DMS 273 (cell line): ENCODE data around the gene NAA35.
"Not testable (repeated sequence)": the region's sequence is repeated elsewhere in the genome, so short reads cannot be mapped to it uniquely, and the experiment has no call there.

ENCODE experiments used
- DNase-seq: peaks from one replicate; lab custom pipeline; 2025; ENCODE audit not compliant: unreplicated experiment; lab: John Stamatoyannopoulos, UW

The NAA35 gene

DNA sequence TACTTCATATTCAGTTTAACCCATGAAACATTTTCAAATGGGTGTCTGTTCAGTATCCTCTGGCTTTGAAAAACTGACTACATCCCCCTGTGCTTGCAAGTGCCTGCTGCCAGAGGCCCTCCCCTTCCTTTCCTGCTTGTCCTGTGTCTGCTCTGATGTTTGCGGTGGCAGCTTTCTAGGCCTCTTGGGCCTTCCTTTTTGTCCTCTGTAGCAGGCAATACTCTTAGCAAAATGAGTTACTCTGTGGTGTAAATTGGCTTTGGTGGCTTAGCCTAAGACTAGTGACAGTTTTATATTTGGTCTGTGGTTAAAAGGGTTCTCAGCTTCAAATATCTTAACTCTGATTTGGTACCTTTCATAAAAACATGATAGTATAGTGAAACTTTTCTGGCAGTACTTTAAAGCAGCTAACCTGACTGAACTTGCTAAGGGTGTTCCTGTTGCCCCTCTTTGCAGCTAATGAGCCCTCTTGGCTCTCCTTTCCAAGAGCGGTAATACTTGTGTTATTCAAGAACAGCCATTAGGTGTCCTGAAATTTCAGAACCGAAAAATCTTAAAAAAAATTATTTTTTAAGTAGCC lies 81.8 kb downstream of the NAA35 start:
- no peak for DNase-seq

DNA sequence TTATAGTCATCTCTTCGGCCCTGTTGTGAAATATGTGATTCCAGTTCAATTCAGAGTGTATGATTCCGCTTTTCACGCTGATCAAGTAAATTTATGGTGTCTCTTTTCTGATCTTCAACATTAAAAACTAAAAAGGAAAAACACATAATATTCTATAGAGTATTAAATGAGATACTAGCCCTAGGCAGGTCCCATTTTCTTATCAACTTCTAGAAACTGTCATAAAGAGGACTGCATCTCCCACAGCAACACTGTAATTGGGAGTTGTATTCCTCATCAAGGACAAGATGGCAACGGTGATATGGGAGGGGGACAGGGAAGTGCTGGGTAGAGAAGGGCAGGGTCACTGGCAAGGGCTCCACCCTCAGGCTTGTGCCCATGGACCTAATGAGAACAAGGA lies 86.8 kb downstream of the NAA35 start:
- DNase-seq, result no peak

DNA sequence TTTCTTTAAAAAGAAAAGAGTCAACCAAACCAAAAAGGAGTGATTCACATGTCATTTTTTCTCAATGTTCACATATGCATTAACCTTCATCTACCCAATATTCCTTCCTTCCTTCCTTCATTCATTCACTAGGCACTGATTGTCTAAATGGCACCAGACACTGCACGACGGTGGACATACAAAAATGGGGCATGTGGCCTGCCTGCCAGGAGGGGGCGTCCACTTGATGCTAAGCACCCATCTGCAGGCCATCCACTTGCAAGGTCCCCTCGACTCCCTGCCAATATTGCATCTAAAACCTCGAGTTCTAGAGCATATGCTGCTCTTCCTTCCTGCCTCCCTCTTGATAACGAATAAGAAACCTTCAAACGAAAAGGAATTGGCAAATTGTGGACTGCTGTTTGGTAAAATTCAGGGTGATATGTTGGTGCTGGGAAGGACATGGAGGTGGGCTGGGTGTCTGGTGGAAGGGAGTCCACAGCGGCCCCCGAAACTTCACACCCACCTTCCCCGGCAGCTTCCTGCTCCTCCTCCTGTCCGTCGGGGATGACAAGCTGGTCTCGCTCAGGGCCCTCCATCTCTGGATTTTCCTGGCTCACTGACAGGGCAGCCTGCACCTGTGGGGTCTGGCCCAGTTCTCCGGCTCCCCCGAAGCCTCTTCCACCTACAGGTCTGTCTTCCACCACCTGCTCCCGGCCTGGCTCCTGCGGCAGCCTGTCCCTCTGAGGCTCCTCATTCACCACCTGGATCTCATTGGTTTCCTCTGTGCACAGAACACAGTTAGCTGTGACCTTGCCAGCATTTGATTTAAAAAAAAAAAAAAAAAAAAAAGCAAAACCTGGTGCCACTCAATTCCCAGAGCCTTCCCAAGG lies 94.2 kb downstream of the NAA35 start:
- DNase-seq, result peak; percentile 66

DNA sequence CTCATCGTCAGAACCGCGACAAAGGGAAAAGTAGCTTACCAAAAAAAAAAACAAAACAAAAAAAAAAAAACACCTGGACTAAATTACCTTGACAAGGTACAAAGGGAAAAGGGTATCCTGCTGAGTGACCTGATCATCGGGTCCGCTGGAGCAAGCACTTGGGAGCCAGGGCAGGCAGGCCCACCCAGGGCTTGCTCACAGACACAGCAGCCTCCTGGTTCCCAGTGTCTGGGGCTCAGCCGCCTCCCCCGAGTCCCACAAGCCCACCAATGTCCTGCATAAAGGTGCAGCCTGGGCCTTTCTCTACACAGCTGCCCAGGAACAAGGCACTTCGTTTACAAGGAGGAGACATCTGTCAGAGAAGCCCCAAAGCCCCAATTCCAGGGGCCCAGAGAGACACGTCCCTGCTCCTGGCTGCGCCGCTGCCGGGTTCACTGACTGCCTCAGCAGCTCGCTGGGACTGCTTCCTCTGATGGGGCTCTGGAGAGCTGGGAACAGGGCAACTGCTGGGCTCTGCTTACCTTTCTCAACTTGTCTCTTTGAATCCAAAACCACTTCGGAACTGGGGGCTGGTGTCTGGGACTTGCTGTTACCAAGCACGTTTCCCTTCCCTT lies 95.0 kb downstream of the NAA35 start:
- no peak for DNase-seq

DNA sequence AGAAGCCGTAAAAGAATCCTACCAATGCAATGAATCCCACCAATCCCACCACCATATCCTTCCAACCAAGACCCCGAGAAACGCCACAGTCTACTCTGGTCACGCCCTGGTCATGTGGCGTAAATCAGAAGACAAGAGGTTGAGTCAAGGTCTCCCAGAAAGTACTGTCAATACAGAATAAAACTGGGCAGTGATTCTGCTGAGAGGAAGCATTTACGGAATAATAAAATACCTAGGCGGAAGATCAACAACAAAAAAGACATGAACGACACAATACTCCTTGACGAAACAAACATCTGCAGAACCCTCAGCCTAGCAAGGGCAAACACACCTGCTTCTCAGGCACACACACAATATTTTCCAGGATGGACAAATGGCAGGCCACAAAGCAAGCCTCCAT lies 95.6 kb downstream of the NAA35 start:
- DNase-seq, result no peak

DNA sequence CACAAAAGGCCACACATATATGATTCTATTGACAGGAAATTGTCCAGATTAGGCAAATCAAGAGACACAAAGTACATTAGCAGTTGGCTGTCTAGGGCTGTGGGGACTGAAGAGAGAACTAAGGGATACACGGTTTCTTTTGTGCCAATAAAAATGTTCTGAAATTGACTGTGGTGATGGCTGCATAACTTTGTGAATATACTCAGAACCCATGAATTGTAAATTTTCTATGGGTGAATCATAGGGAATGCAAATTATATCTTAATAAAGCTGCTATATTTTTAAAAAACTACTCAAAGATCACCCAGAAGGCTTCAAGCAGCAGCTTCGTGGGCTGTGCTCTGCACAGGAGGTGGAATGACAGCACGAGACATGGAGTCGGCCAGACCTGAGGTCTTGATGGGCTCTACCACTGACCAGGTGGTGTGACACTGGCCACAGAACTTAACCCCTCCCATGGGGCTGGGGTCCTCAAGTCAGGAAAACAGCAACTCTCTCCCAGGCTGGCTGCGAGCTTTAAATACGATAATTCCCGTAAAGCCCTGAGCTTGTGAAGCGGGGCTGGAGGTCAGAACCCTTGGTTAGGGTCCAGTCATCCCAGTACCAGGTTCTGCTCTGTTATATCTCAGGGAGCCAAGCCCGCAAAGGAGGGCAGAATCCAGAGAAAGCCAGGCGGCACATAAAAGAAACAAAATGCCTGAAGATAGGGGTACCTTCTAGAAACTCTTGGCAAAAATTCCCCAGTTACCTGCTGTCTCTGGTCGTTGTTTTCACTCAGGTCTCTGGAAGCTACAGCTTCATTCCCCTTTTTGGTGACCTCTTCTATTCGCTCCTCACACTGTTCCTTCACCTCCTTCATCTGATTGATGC lies 99.3 kb downstream of the NAA35 start:
- no peak for DNase-seq

DNA sequence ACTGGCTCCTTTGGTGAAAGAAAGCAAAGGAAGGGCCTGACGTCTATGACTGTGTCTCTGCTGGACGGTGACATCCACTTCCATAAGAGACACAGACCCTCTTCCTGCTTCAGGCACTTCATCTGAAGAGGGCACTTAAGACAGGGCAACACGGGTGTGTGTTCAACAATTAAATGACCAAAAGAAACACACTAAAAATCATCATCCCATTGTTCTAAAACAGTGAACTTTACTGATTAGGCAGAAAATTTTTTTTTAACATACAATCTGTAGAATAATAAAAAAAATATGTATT lies 99.9 kb downstream of the NAA35 start:
- DNase-seq, result no peak

DNA sequence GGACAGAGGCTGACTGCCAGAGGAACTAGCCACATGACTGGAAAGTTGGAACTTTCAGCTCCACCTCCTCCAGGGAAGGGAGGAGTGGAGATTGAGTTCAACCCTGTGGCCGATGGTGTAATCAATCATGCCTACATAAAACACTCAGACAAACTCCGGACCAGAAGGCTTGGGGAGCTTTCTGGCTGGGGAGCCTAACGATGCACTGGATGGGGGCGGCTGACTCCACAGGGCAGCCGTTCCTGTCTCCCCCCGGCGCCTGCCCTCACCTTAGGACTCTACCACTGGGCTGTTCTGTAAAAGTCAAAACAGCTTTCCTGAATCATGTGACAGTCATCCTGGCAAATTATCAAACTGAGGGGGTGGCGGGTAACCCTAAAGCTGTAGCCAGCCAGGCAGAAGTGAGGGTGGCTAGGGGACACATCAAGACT lies 100.4 kb downstream of the NAA35 start:
- no peak for DNase-seq

DNA sequence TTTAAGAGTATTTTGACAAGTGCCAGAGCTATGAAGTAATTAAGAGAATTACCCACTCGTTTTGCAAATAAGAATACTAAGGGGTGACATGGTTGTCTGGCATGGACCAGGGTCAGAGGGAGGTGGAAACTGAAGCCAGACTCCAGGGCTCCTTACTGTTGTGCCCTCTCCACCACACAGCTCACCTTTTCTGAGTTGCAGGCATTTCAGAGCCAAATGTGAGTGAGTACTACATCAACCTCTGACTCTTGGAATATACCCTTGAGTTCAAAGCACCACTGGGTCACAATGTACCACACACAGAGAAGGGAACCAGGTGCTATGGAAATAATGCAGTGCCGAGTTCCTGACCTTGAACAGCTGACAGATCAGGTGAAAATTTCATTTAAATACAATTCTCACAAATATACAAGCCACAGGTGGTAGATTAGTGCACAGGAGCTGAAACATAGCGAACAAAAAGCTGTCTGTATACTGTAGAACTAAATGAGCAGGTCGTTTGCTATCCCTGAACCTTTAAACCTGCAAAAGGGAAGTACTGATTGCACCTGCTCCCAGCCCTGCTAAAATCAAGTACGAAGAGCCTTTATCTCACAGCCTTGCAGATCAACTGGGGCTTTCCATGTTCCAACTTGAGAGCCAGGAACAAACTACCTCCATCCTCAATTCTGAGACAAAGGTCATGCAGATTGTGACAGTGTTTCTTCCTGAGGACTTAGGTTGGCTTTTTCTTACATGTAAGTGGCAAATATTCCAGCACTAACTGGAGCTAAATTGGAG lies 101.4 kb downstream of the NAA35 start:
- DNase-seq, result no peak

DNA sequence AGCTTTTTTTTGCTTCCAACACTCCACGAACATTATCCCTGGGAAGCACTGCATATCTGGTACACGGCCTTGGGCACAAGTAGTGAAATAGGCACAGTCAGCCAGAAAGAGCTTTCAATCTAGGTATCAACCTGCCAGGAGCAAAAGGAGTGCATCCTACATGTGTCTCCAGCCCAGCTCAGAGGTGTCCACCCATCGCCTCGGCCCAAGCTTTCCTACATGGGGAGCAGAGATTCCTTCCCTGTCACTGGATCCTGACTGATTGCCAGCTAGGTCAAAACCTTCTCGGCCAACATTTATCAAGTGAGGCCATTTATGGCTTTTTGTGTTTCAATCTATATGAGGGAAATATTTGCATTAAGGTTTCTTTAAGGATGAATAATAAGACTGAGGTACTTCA lies 102.6 kb downstream of the NAA35 start:
- no peak for DNase-seq

DNA sequence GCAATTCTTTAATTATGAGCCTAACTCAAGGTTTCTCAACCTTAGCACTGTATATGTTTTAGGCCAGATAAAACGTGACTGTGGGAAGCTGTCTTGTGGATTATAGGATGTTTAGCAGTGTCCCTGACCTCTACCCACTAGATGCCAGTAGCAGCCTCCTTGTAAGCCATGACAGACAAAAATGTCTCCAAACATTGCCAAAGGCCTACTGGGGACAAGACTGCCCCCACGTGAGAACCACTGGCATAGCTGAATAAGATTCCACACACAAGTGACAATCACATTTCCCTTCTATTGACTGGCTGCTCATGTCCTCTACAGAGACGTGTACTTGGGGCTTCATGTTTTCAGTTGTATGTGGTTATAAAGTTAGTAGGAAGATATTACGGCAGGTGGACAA lies 103.1 kb downstream of the NAA35 start:
- DNase-seq, result peak; percentile 24

DNA sequence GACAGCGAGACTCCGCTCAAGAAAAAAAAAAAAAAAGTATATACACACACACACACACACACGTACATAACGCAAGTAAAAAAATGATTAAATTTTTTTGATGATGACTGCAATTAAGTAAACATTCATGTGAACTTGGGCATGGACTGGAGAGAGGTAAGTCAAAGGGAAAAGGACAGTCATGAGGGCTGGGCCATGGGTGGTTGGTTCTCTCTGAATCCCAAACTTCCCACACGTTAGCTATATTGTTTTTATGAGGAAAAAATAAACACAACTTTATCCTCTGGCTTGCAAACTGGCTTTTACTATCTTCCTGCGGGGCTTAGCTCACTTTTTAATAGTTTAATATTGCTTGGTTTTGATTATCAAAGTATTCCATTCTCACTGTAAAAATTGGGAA lies 104.7 kb downstream of the NAA35 start:
- DNase-seq, result no peak

DNA sequence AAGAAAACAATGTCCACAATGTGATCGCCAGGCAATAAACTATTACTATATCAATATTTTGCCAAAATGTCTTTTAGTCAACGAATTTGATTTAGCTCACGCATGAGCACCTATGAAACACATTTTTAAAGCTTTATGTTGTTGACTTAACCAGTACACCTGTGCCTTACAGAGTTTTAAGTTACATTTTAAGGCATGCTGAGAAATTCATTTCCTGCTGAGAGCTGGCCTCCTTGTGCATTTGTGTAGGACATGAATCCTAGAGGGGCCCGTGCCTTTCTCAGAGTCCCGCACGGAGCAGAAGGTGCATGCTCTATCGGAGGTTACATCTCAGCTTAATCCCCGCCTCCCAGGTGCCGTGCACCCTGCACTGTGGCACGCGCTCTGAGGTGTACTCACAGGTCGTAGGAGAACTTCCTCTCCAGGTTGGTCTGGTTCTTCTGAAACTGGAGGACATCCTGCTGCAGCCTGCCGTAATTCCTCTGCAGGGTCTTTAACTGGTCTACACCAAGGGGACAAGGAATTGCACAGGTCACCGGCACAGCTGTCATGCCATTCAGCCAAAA lies 105.2 kb downstream of the NAA35 start:
- no peak for DNase-seq

DNA sequence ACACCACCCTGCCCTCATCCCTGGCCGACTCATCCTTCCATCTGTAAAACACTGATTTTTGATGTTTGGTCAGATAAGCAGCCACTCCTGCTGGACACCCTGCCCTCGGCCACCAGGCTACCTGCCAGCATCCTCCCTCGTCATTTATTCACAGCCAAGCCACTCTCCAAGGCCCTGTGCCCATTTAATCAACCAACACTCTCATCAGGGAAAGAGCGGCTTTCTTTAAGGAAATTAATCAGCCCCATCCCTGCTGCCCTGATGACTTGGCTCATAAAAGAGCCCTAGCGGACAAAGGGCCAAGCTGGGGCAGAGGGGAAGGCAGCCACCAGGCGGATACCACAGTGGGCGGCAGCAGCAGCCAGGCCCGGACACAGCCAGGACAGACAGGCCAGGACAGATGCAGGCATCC lies 106.0 kb downstream of the NAA35 start:
- DNase-seq, result no peak

DNA sequence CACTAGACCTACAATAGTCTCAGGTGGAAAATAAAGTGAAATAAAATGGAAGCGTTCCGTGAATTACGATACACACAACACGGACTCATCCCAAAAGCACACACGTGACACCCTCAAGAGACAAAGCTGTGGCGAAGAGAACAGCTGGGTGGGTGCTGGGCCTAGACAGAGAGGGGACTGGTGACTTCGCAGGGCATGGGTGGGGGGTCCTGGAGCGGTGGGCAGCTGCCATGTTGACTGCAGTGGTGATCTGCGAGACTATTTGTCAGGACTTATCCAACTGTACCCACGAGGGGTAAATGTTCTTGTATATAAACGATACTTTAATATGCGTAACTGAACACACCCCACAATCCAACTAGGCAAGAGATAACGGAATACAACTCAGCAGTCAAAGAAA lies 106.4 kb downstream of the NAA35 start:
- DNase-seq, result no peak

DNA sequence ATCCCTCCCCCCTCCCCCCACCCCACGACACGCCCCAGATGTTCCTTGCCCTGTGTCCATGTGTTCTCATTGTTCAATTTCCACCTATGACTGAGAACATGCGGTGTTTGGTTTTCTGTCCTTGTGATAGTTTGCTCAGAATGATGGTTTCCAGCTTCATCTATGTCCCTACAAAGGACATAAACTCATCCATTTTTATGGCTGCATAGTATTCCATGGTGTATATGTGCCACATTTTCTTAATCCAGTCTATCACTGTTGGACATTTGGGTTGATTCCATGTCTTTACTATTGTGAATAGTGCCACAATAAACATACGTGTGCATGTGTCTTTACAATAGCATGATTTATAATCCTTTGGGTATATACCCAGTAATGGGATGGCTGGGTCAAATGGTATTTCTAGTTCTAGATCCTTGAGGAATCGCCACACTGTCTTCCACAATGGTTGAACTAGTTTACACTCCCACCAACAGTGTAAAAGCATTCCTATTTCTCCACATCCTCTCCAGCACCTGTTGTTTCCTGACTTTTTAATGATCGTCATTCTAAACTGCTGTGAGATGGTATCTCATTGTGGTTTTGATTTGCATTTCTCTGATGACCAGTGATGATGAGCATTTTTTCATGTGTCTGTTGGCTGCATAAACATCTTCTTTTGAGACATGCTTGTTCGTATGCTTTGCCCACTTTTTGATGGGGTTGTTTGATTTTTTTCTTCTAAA lies 107.2 kb downstream of the NAA35 start:
- DNase-seq, result not testable (repeated sequence)

DNA sequence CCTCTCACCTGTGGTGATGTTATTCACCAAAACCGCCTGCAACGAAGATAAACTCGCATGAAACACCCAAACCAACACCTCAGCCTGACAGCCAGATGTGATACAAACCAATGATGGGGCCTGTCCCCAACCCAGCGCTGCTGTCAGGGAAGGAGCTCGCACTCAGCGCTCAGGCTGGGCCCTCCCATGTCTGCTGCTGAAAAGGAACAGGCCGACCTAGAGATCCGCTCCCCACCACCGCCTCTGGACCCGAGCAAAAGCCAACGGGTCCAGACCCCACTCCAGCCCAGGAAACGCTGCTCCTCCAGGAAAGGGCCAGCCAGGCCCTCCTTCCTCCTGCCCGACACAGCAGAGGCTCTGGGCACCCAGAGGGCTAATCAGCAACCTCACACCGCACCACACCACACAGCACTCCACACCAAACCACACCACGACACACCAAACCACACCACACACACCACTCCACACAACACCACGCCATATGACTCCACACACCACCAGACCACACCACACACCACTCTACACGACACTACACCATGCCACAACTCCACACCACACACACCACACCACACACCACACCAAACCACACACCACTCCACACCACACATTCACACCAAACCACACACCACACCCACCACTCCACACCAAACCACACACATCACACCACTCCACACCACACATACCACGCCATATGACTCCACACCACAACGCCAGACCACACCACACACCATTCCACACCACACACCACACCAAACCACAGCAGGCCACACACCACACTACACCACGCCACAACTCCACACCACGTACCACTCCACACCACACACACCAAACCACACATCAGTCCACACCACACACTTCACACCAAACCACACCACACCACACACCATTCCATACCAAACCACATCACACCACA lies 111.9 kb downstream of the NAA35 start:
- no peak for DNase-seq

DNA sequence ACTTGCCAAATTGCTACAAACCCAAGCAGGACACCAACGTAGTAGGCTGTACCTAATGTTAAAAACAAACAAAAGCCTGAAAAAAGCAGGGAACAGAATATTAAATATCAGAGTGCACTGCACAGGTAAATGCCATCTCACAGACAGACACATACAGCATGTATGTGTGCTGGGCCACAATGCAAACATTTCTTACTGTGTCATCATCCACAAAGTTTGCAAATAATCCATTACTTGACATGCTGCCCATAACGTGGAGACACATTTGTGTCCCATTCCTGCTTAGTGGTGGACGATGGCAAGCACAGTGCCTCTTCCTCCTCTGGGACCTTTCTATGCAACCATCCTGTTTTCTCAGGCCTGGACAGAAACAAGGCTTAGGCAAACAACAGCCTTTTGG lies 113.7 kb downstream of the NAA35 start:
- DNase-seq, result no peak

DNA sequence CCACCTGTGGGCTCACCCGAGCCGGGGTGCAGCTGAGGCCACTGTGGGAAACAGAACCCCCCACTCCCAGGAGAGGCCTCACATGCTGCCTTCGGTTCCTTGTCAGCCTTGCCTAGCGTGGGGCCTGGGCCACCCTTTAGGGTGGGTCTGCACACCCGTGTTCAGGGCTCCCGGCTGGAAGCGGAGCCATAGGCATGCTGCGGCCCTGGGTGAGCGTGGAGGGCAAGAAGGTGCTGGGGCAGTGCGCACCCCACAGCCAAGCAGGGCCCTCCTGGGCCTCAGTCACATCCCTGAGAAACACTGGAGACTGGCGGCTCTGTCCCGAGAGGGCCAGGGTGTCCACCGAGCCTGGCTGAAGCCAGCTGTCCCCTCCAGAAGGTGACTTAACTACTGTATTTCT lies 116.5 kb downstream of the NAA35 start:
- DNase-seq, result no peak
